ENCODE measurements around the gene DGKG.
A peak's percentile ranks its signal among the peaks of the same experiment; 100 is the strongest.

The DGKG gene

GRCh38 chr3:186220365-186220764, 141.7 kb downstream of the DGKG start:
- Histone ChIP-seq H3K36me3 (ENCODE audit: control insufficient read depth, insufficient read depth, low read length) (no peaks in the 10 kb centered on the region), H3K27ac (ENCODE audit: low read depth, low read length) (no peak overlapping the region), H3K4me1 (ENCODE audit: control insufficient read depth, insufficient read depth, low read length) (no peaks in the 10 kb centered on the region; the same call in 1 of the 2 replicates), H3K4me3 (ENCODE audit: low read depth, low read length) (no peak overlapping the region), H3K9ac (ENCODE audit: low read depth, low read length) (no peak overlapping the region), H3K27me3 (ENCODE audit: control insufficient read depth, insufficient read depth, low read length) (peaks cover 5% of the 10 kb centered on the region; the same call in 1 of the 2 replicates), H3K9me3 (ENCODE audit: control insufficient read depth, insufficient read depth, low read length) (no peaks in the 10 kb centered on the region)

- H3K4me3 ChIP-seq (ENCODE audit: low read depth, low read length) = no peak overlapping the region
- H3K27ac ChIP-seq (ENCODE audit: low read depth, low read length) = no peak overlapping the region
- no peaks in the 10 kb centered on the region; the same call in 1 of the 2 replicates for H3K4me1 ChIP-seq (ENCODE audit: control insufficient read depth, insufficient read depth, low read length)
- no peaks in the 10 kb centered on the region for H3K9me3 ChIP-seq (ENCODE audit: control insufficient read depth, insufficient read depth, low read length)
- H3K27me3 ChIP-seq (ENCODE audit: control insufficient read depth, insufficient read depth, low read length) = peaks cover 5% of the 10 kb centered on the region; the same call in 1 of the 2 replicates
- H3K36me3 ChIP-seq (ENCODE audit: control insufficient read depth, insufficient read depth, low read length) = no peaks in the 10 kb centered on the region
- H3K9ac ChIP-seq (ENCODE audit: low read depth, low read length) = no peak overlapping the region
These were observed 142.8 kb downstream of the DGKG start for GRCh38 chr3:186219211-186219638.

- no peak overlapping the region for H3K27ac ChIP-seq (ENCODE audit: low read depth, low read length)
- peaks cover 3% of the 10 kb centered on the region; the same call in 1 of the 2 replicates for H3K27me3 ChIP-seq (ENCODE audit: control insufficient read depth, insufficient read depth, low read length)
- no peaks in the 10 kb centered on the region for H3K9me3 ChIP-seq (ENCODE audit: control insufficient read depth, insufficient read depth, low read length)
These were observed 143.6 kb downstream of the DGKG start for GRCh38 chr3:186218421-186218820.

GRCh38 chr3:186217820-186218164, 144.2 kb downstream of the DGKG start:
- H3K27ac ChIP-seq (ENCODE audit: low read depth, low read length) = no peak overlapping the region
- H3K9ac ChIP-seq (ENCODE audit: low read depth, low read length) = no peak overlapping the region
- peaks cover 3% of the 10 kb centered on the region; the same call in 1 of the 2 replicates for H3K27me3 ChIP-seq (ENCODE audit: control insufficient read depth, insufficient read depth, low read length)
- no peak overlapping the region for H3K4me3 ChIP-seq (ENCODE audit: low read depth, low read length)
- no peaks in the 10 kb centered on the region; the same call in 1 of the 2 replicates for H3K4me1 ChIP-seq (ENCODE audit: control insufficient read depth, insufficient read depth, low read length)
- no peaks in the 10 kb centered on the region for H3K36me3 ChIP-seq (ENCODE audit: control insufficient read depth, insufficient read depth, low read length)
- H3K9me3 ChIP-seq (ENCODE audit: control insufficient read depth, insufficient read depth, low read length) = no peaks in the 10 kb centered on the region

More at GRCh38 chr3:186218421-186218820, 143.6 kb downstream of the DGKG start:
- Histone ChIP-seq H3K9ac (ENCODE audit: low read depth, low read length) (no peak overlapping the region), H3K36me3 (ENCODE audit: control insufficient read depth, insufficient read depth, low read length) (no peaks in the 10 kb centered on the region), H3K4me1 (ENCODE audit: control insufficient read depth, insufficient read depth, low read length) (no peaks in the 10 kb centered on the region; the same call in 1 of the 2 replicates), H3K4me3 (ENCODE audit: low read depth, low read length) (no peak overlapping the region)

- Histone ChIP-seq H3K4me3 (ENCODE audit: low read depth, low read length) (no peak overlapping the region), H3K36me3 (ENCODE audit: control insufficient read depth, insufficient read depth, low read length) (no peaks in the 10 kb centered on the region), H3K27me3 (ENCODE audit: control insufficient read depth, insufficient read depth, low read length) (peaks cover 3% of the 10 kb centered on the region; the same call in 1 of the 2 replicates), H3K9me3 (ENCODE audit: control insufficient read depth, insufficient read depth, low read length) (no peaks in the 10 kb centered on the region), H3K4me1 (ENCODE audit: control insufficient read depth, insufficient read depth, low read length) (no peaks in the 10 kb centered on the region; the same call in 1 of the 2 replicates), H3K27ac (ENCODE audit: low read depth, low read length) (no peak overlapping the region), H3K9ac (ENCODE audit: low read depth, low read length) (no peak overlapping the region)
These were observed 144.9 kb downstream of the DGKG start for GRCh38 chr3:186216900-186217819.

- no peaks in the 10 kb centered on the region for H3K27me3 ChIP-seq (ENCODE audit: control insufficient read depth, insufficient read depth, low read length)
- no peak overlapping the region for H3K4me3 ChIP-seq (ENCODE audit: low read depth, low read length)
- H3K9me3 ChIP-seq (ENCODE audit: control insufficient read depth, insufficient read depth, low read length) = no peaks in the 10 kb centered on the region
- H3K36me3 ChIP-seq (ENCODE audit: control insufficient read depth, insufficient read depth, low read length) = no peaks in the 10 kb centered on the region
- H3K9ac ChIP-seq (ENCODE audit: low read depth, low read length) = no peak overlapping the region
- peaks cover 7% of the 10 kb centered on the region for H3K4me1 ChIP-seq (ENCODE audit: control insufficient read depth, insufficient read depth, low read length)
- no peak overlapping the region for H3K27ac ChIP-seq (ENCODE audit: low read depth, low read length)
These were observed 147.4 kb downstream of the DGKG start for GRCh38 chr3:186214670-186215069.

- no peaks in the 10 kb centered on the region for H3K36me3 ChIP-seq (ENCODE audit: control insufficient read depth, insufficient read depth, low read length)
- H3K4me1 ChIP-seq (ENCODE audit: control insufficient read depth, insufficient read depth, low read length) = peaks cover 10% of the 10 kb centered on the region
These were observed 148.1 kb downstream of the DGKG start for GRCh38 chr3:186213946-186214345.

GRCh38 chr3:186212611-186213010, 149.4 kb downstream of the DGKG start:
- Histone ChIP-seq H3K4me1 (ENCODE audit: control insufficient read depth, insufficient read depth, low read length) (peaks cover 15% of the 10 kb centered on the region), H3K4me3 (ENCODE audit: low read depth, low read length) (no peak overlapping the region)

More at GRCh38 chr3:186213946-186214345, 148.1 kb downstream of the DGKG start:
- Histone ChIP-seq H3K4me3 (ENCODE audit: low read depth, low read length) (no peak overlapping the region), H3K9ac (ENCODE audit: low read depth, low read length) (no peak overlapping the region), H3K27me3 (ENCODE audit: control insufficient read depth, insufficient read depth, low read length) (no peaks in the 10 kb centered on the region), H3K9me3 (ENCODE audit: control insufficient read depth, insufficient read depth, low read length) (no peaks in the 10 kb centered on the region), H3K27ac (ENCODE audit: low read depth, low read length) (no peak overlapping the region)

GRCh38 chr3:186210852-186211500, 151.1 kb downstream of the DGKG start:
- H3K9me3 ChIP-seq (ENCODE audit: control insufficient read depth, insufficient read depth, low read length) = no peaks in the 10 kb centered on the region
- H3K36me3 ChIP-seq (ENCODE audit: control insufficient read depth, insufficient read depth, low read length) = no peaks in the 10 kb centered on the region
- no peak overlapping the region for H3K9ac ChIP-seq (ENCODE audit: low read depth, low read length)
- H3K27me3 ChIP-seq (ENCODE audit: control insufficient read depth, insufficient read depth, low read length) = no peaks in the 10 kb centered on the region
- H3K27ac ChIP-seq (ENCODE audit: low read depth, low read length) = no peak overlapping the region
- H3K4me3 ChIP-seq (ENCODE audit: low read depth, low read length) = no peak overlapping the region
- peaks cover 15% of the 10 kb centered on the region for H3K4me1 ChIP-seq (ENCODE audit: control insufficient read depth, insufficient read depth, low read length)

More at GRCh38 chr3:186212611-186213010, 149.4 kb downstream of the DGKG start:
- Histone ChIP-seq H3K9me3 (ENCODE audit: control insufficient read depth, insufficient read depth, low read length) (no peaks in the 10 kb centered on the region), H3K9ac (ENCODE audit: low read depth, low read length) (no peak overlapping the region), H3K36me3 (ENCODE audit: control insufficient read depth, insufficient read depth, low read length) (no peaks in the 10 kb centered on the region), H3K27me3 (ENCODE audit: control insufficient read depth, insufficient read depth, low read length) (no peaks in the 10 kb centered on the region), H3K27ac (ENCODE audit: low read depth, low read length) (no peak overlapping the region)

GRCh38 chr3:186209810-186210752, 152.0 kb downstream of the DGKG start:
- Histone ChIP-seq H3K9ac (ENCODE audit: low read depth, low read length) (no peak overlapping the region), H3K4me1 (ENCODE audit: control insufficient read depth, insufficient read depth, low read length) (peaks cover 15% of the 10 kb centered on the region), H3K4me3 (ENCODE audit: low read depth, low read length) (no peak overlapping the region), H3K9me3 (ENCODE audit: control insufficient read depth, insufficient read depth, low read length) (no peaks in the 10 kb centered on the region), H3K36me3 (ENCODE audit: control insufficient read depth, insufficient read depth, low read length) (no peaks in the 10 kb centered on the region), H3K27ac (ENCODE audit: low read depth, low read length) (peak overlapping the region; percentile 31), H3K27me3 (ENCODE audit: control insufficient read depth, insufficient read depth, low read length) (no peaks in the 10 kb centered on the region)
